Pancreas (tissue), 10 donors: ENCODE measurements around the gene H1-8. TPM values are rescaled to one million over a fixed set of nuclear protein-coding genes. Genes with fewer than 3 reads are reported as not detected.

Experiments used
- ATAC-seq, 4 donors: fragments of 200-7000 bp; cut with Tn5 transposase; one replicate each; pipeline versions ENCODE4 v1.8.0 to v1.9.1; 2020; ENCODE audit warnings: mild to moderate bottlenecking in 4 of 4, moderate library complexity in 4 of 4
- DNase-seq, 6 donors: peaks; one replicate each; pipeline ENCODE4 v3.0.0-alpha.2; 2020
- FAIRE-seq: peaks from 2 replicates; lab custom pipeline; 2012; peaks lifted over from hg19 to GRCh38; lab: Jason Lieb, UNC
- H3K27ac ChIP-seq, 4 donors: fragments of 200-600 bp; sonication (generic); 1 replicate in 3 of 4; 2 replicates in 1 of 4; pipeline versions ENCODE4 v1.5.0 to v1.8.0; 2020
- H3K27me3 ChIP-seq, 4 donors: fragments of 200-600 bp; one replicate each; pipeline ENCODE4 v1.8.0; 2021
- H3K36me3 ChIP-seq, 3 donors: fragments of 200-600 bp; sonication (generic) in 1 of 3; one replicate each; pipeline versions ENCODE4 v1.5.0 to v1.8.0; 2020 to 2021
- H3K4me1 ChIP-seq, 3 donors: fragments of 200-600 bp; one replicate each; pipeline ENCODE4 v1.8.0; 2021
- H3K4me3 ChIP-seq, 4 donors: fragments of 200-600 bp; sonication (generic) in 2 of 4; one replicate each; pipeline versions ENCODE4 v1.5.0 to v1.8.0; 2020 to 2021
- H3K9me3 ChIP-seq, 4 donors: fragments of 200-600 bp; one replicate each; pipeline ENCODE4 v1.8.0; 2021
- CTCF ChIP-seq, 4 donors: fragments of 200-600 bp; sonication (generic) in 3 of 4; IDR thresholded peaks; one replicate each; pipeline versions ENCODE4 v1.5.0 to v1.8.0; 2021; ENCODE audit warnings: antibody characterized with exemption in 4 of 4
- WGBS, 2 donors: extraction: QIAGEN DNeasy Blood & Tissue Kit; methylation state at CpG; one replicate each; pipeline ENCODE4 v1.1.7; 2013; 5-methylcytosine and 5-hydroxymethylcytosine counted together
- intact Hi-C, 3 donors: fragments of 100-400 bp; cut with DNase I; formaldehyde crosslinking; loops; one replicate each; pipeline versions ENCODE4 v1.11.1 to v1.14.2; 2022
- polyA plus RNA-seq, 2 donors: library from polyadenylated mRNA; stranded (reverse); fragments of 200-250 nt; gene quantifications; one replicate each; pipeline ENCODE4 v1.2.3, GENCODE V29; 2013
- total RNA-seq, 6 donors: library from RNA; stranded (reverse); fragmentation: NEBNext Ultra II Directional in 4 of 6; extraction: Animal tissue kit (Norgen Biotek cat#: 25700) in 4 of 6; gene quantifications; one replicate each; pipeline versions ENCODE4 v1.2.1 to v1.2.4, GENCODE V29; 2021 to 2023
- donor health status: healthy with polysubstance abuse.
- donor health status: DM: no; HTN: no; CAD: no; lungs with moderate emphysema.
- donor health status: DM: no; HTN: no; CAD: no.
- donor health status: control.
- donor health status: control.
- donor health status: Bipolar disorder and iron deficiency.
- donor health status: DM: yes; HTN: yes; CAD: no.
- donor health status: DM: no; HTN: no; CAD: no.
- donor health status: DM: no; HTN: no; CAD: no.
- donor health status: DM: yes; HTN: yes; CAD: no.

Gene H1-8
- total and polyA plus RNA-seq, 8 donors: not detected

- DNase-seq (no peak), ATAC-seq (no peak), FAIRE-seq (no peak)
- Histone ChIP-seq H3K36me3 (peaks cover 0 to 37% (median 0%) of the 10 kb centered on the region in 3 donors), H3K27ac (no peak overlapping the region), H3K9me3 (no peaks in the 10 kb centered on the region), H3K27me3 (no peaks in the 10 kb centered on the region), H3K4me3 (no peak overlapping the region), H3K4me1 (no peaks in the 10 kb centered on the region)
- intact Hi-C loops: no loop called here
- no peak for TF ChIP-seq CTCF (IDR thresholded peaks at IDR 0.05)
- WGBS, 2 donors: 85 to 86% methylated on average over 5 of the region's 5 CpGs
Observed at GRCh38 chr3:129504471-129505100, 38.4 kb upstream of the H1-8 start.

GRCh38 chr3:129505341-129505740, 37.6 kb upstream of the H1-8 start:
- intact Hi-C loops: no loop called here

GRCh38 chr3:129506231-129506742, 36.7 kb upstream of the H1-8 start:
- H3K4me3 ChIP-seq: no peak overlapping the region
- no peak for TF ChIP-seq CTCF (IDR thresholded peaks at IDR 0.05)
- FAIRE-seq (no peak), DNase-seq (no peak), ATAC-seq (peak in 3 of 4 donors; percentile 51 to 67 (median 52))
- 63 to 64% methylated on average over 9 of the region's 9 CpGs for WGBS, 2 donors
- intact Hi-C loops: no loop called here
- H3K27ac ChIP-seq: no peak overlapping the region
- H3K9me3 ChIP-seq: no peaks in the 10 kb centered on the region
- H3K27me3 ChIP-seq: no peaks in the 10 kb centered on the region
- peaks cover 0 to 37% (median 0%) of the 10 kb centered on the region in 3 donors for H3K36me3 ChIP-seq
- H3K4me1 ChIP-seq: no peaks in the 10 kb centered on the region

More at GRCh38 chr3:129505341-129505740, 37.6 kb upstream of the H1-8 start:
- H3K4me3 ChIP-seq: no peak overlapping the region
- no peak overlapping the region for H3K27ac ChIP-seq
- WGBS, 2 donors: 89 to 94% methylated on average over 6 of the region's 6 CpGs
- ATAC-seq (no peak), FAIRE-seq (no peak), DNase-seq (no peak)
- H3K4me1 ChIP-seq: no peaks in the 10 kb centered on the region
- no peak for TF ChIP-seq CTCF (IDR thresholded peaks at IDR 0.05)
- no peaks in the 10 kb centered on the region for H3K27me3 ChIP-seq
- H3K9me3 ChIP-seq: no peaks in the 10 kb centered on the region
- peaks cover 0 to 37% (median 0%) of the 10 kb centered on the region in 3 donors for H3K36me3 ChIP-seq

GRCh38 chr3:129507181-129507831, 35.7 kb upstream of the H1-8 start:
- intact Hi-C loops: no loop called here

More at GRCh38 chr3:129507181-129507831, 35.7 kb upstream of the H1-8 start:
- Histone ChIP-seq H3K27ac (no peak overlapping the region), H3K4me3 (no peak overlapping the region), H3K27me3 (no peaks in the 10 kb centered on the region), H3K4me1 (no peaks in the 10 kb centered on the region), H3K9me3 (no peaks in the 10 kb centered on the region), H3K36me3 (peaks cover 0 to 30% (median 0%) of the 10 kb centered on the region in 3 donors)
- ATAC-seq (peak in 2 of 4 donors; percentile 27 to 69), DNase-seq (no peak), FAIRE-seq (no peak)
- TF ChIP-seq CTCF (IDR thresholded peaks at IDR 0.05): no peak
- WGBS, 2 donors: 68 to 75% methylated on average over 9 of the region's 9 CpGs
